Effector memory CD4-positive, alpha-beta T cell (primary cell): Measurements from ENCODE around the gene RUSC2.

Experiments used
- DNase-seq, 3 donors: peaks; one replicate each; pipeline ENCODE4 v3.0.0-alpha.2; 2020
- H3K27ac ChIP-seq: 2 replicates; pipeline ENCODE4 v1.7.0; 2013; ENCODE audit warnings: mild to moderate bottlenecking, low read length, moderate library complexity; ENCODE audit not compliant: insufficient read depth, poor library complexity, severe bottlenecking
- H3K27me3 ChIP-seq: replicated peaks from 2 replicates; pipeline ENCODE4 v1.7.0; 2013; ENCODE audit warnings: mild to moderate bottlenecking, low read length; ENCODE audit not compliant: insufficient read depth, control insufficient read depth, poor library complexity, severe bottlenecking
- H3K36me3 ChIP-seq: 2 replicates; pipeline ENCODE4 v1.7.0; 2013; ENCODE audit warnings: mild to moderate bottlenecking, low read length, moderate library complexity; ENCODE audit not compliant: control insufficient read depth, insufficient read depth
- H3K4me1 ChIP-seq: 2 replicates; pipeline ENCODE4 v1.7.0; 2013; ENCODE audit warnings: low read length, mild to moderate bottlenecking; ENCODE audit not compliant: control insufficient read depth, insufficient read depth, poor library complexity, severe bottlenecking
- H3K4me3 ChIP-seq: 2 replicates; pipeline ENCODE4 v1.7.0; 2013; ENCODE audit warnings: low read length, low read depth, mild to moderate bottlenecking; ENCODE audit not compliant: insufficient read depth, poor library complexity, severe bottlenecking
- H3K9me3 ChIP-seq: 2 replicates; pipeline ENCODE4 v1.7.0; 2013; ENCODE audit warnings: mild to moderate bottlenecking, low read length, moderate library complexity; ENCODE audit not compliant: control insufficient read depth

The RUSC2 gene

DNA sequence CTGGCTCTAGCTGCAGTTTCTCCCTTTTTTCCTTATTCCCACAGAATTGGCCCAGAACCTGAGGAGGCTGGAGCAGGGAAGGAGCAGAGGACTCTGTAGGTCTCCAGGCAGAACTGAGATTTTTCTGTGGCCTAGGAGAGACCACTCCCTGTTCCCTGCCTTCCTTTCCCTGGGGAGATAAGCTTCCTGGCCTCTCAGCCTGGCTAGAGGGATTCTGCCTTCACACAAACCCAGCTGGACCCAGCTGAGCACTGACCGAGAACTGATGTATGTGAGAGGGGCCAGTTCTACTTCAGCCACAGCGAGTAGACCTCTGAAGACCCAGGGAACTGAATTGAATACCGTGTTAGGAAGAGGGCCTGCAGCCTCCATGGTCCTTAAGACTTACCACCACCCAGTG lies 48.0 kb downstream of the RUSC2 start:
- Histone ChIP-seq H3K36me3 (no peaks in the 10 kb centered on the region), H3K4me1 (no peaks in the 10 kb centered on the region), H3K9me3 (no peaks in the 10 kb centered on the region), H3K4me3 (no peak overlapping the region), H3K27ac (no peak overlapping the region), H3K27me3 (no peaks in the 10 kb centered on the region)
- no peak for DNase-seq

- no peaks in the 10 kb centered on the region for H3K4me1 ChIP-seq
- no peak overlapping the region for H3K4me3 ChIP-seq
- DNase-seq = no peak
- no peaks in the 10 kb centered on the region for H3K36me3 ChIP-seq
- no peaks in the 10 kb centered on the region for H3K9me3 ChIP-seq
- H3K27me3 ChIP-seq = no peaks in the 10 kb centered on the region
- no peak overlapping the region for H3K27ac ChIP-seq
Observed at GRCh38 chr9:35538361-35539234, 48.7 kb downstream of the RUSC2 start.
